Measurements from ENCODE around the gene NAA16. TPM values are rescaled to one million over a fixed set of nuclear protein-coding genes. Genes with fewer than 3 reads are reported as not detected.

Gene NAA16
- total RNA-seq, 4 donors from 2014 or later = 15.5 to 33.5 (median 17.1) TPM

GRCh38 chr13:41387576-41387975, 76.5 kb downstream of the NAA16 start:
- 61% methylated on average over 2 of the region's 3 CpGs; no CpG with 5 or more reads in 1 of the 2 donors for whole genome bisulfite sequencing, 2 donors (ENCODE audit: low coverage in 1 of 2)
- H3K4me3 ChIP-seq = no peak overlapping the region

GRCh38 chr13:41388143-41388881, 77.2 kb downstream of the NAA16 start:
- H3K9me3 ChIP-seq = no peaks in the 10 kb centered on the region
- H3K36me3 ChIP-seq = no peaks in the 10 kb centered on the region
- TF ChIP-seq POLR2AphosphoS5 (IDR thresholded peaks at IDR 0.05) = no peak
- no peak for TF ChIP-seq POLR2A (IDR thresholded peaks at IDR 0.05)
- no peak for TF ChIP-seq EP300 (IDR thresholded peaks at IDR 0.05)
- no peak for TF ChIP-seq CTCF (IDR thresholded peaks at IDR 0.05)
- no peaks in the 10 kb centered on the region for H3K4me1 ChIP-seq
- 81 to 86% methylated on average over 6 of the region's 6 CpGs for WGBS, 2 donors (ENCODE audit: low coverage in 1 of 2)
- no peak overlapping the region for H3K27ac ChIP-seq
- no peak for ATAC-seq
- no peak overlapping the region for H3K4me3 ChIP-seq
- no peaks in the 10 kb centered on the region for H3K27me3 ChIP-seq

More at GRCh38 chr13:41387576-41387975, 76.5 kb downstream of the NAA16 start:
- no peak for ATAC-seq
- H3K9me3 ChIP-seq = no peaks in the 10 kb centered on the region
- TF ChIP-seq CTCF (IDR thresholded peaks at IDR 0.05) = no peak
- no peak for TF ChIP-seq EP300 (IDR thresholded peaks at IDR 0.05)
- no peak for TF ChIP-seq POLR2A (IDR thresholded peaks at IDR 0.05)
- no peak for TF ChIP-seq POLR2AphosphoS5 (IDR thresholded peaks at IDR 0.05)
- H3K27ac ChIP-seq = no peak overlapping the region
- no peaks in the 10 kb centered on the region for H3K36me3 ChIP-seq
- H3K4me1 ChIP-seq = no peaks in the 10 kb centered on the region
- H3K27me3 ChIP-seq = no peaks in the 10 kb centered on the region

- no peak overlapping the region for H3K4me3 ChIP-seq
- H3K36me3 ChIP-seq = no peaks in the 10 kb centered on the region
- H3K9me3 ChIP-seq = no peaks in the 10 kb centered on the region
- 67 to 88% methylated on average over 1 of the region's 1 CpG for WGBS, 2 donors (ENCODE audit: low coverage in 1 of 2)
- no peak overlapping the region for H3K27ac ChIP-seq
- no peak for ATAC-seq
- TF ChIP-seq EP300 (IDR thresholded peaks at IDR 0.05) = no peak
- TF ChIP-seq POLR2AphosphoS5 (IDR thresholded peaks at IDR 0.05) = no peak
- TF ChIP-seq CTCF (IDR thresholded peaks at IDR 0.05) = no peak
- TF ChIP-seq POLR2A (IDR thresholded peaks at IDR 0.05) = no peak
- H3K27me3 ChIP-seq = no peaks in the 10 kb centered on the region
- no peaks in the 10 kb centered on the region for H3K4me1 ChIP-seq
Observed at GRCh38 chr13:41389580-41389979, 78.5 kb downstream of the NAA16 start.

GRCh38 chr13:41394166-41394565, 83.1 kb downstream of the NAA16 start:
- H3K36me3 ChIP-seq = no peaks in the 10 kb centered on the region
- no peak overlapping the region for H3K27ac ChIP-seq
- H3K9me3 ChIP-seq = no peaks in the 10 kb centered on the region
- TF ChIP-seq CTCF (IDR thresholded peaks at IDR 0.05) (no peak), EP300 (IDR thresholded peaks at IDR 0.05) (no peak), POLR2AphosphoS5 (IDR thresholded peaks at IDR 0.05) (no peak), POLR2A (IDR thresholded peaks at IDR 0.05) (no peak)
- no peaks in the 10 kb centered on the region for H3K4me1 ChIP-seq
- ATAC-seq = no peak
- H3K4me3 ChIP-seq = no peak overlapping the region
- WGBS, 2 donors (ENCODE audit: low coverage in 1 of 2) = 73 to 100% methylated on average over 1 of the region's 1 CpG
- no peaks in the 10 kb centered on the region for H3K27me3 ChIP-seq

All from gastroesophageal sphincter (tissue), 4 donors.